Measurements from ENCODE around the gene GCNA.

GRCh38 chrX:71534773-71535544 is 43.3 kb upstream of the GCNA start:
- TF ChIP-seq CTCF (conservative IDR thresholded peaks at IDR 0.05; ENCODE audit: low read length): no peak
- TF ChIP-seq EZH2phosphoT487 (IDR thresholded peaks at IDR 0.05; ENCODE audit: borderline replicate concordance): no peak

All from Loucy (cell line).